Upper lobe of left lung (tissue), 6 donors: ENCODE data around the gene EXTL1. TPM values are rescaled to one million over a fixed set of nuclear protein-coding genes. Genes with fewer than 3 reads are reported as not detected.

Source experiments
- ATAC-seq, 2 donors: fragments of 200-7000 bp; cut with Tn5 transposase; one replicate each; pipeline ENCODE4 v1.9.1; 2022; ENCODE audit warnings: mild to moderate bottlenecking in 2 of 2, moderate library complexity in 2 of 2; ENCODE audit not compliant: low FRiP score in 2 of 2
- DNase-seq, 2 donors: peaks; one replicate each; pipeline ENCODE4 v3.0.0-alpha.2; 2019 to 2020
- H3K27ac ChIP-seq, 4 donors: fragments of 200-600 bp; sonication (generic); one replicate each; pipeline ENCODE4 v1.5.1; 2016 to 2019
- H3K27me3 ChIP-seq, 4 donors: fragments of 200-600 bp; sonication (generic); one replicate each; pipeline ENCODE4 v1.5.1; 2017 to 2019
- H3K36me3 ChIP-seq, 4 donors: fragments of 200-600 bp; sonication (generic); one replicate each; pipeline ENCODE4 v1.5.1; 2016 to 2019
- H3K4me1 ChIP-seq, 4 donors: fragments of 200-600 bp; sonication (generic); one replicate each; pipeline ENCODE4 v1.5.1; 2018 to 2019
- H3K4me3 ChIP-seq, 4 donors: fragments of 200-600 bp; sonication (generic); one replicate each; pipeline ENCODE4 v1.5.1; 2017 to 2019; ENCODE audit warnings: mild to moderate bottlenecking in 2 of 4, moderate library complexity in 1 of 4
- H3K9me3 ChIP-seq, 4 donors: fragments of 200-600 bp; sonication (generic); one replicate each; pipeline ENCODE4 v1.5.1; 2018 to 2019
- EP300 ChIP-seq, 4 donors: sonication (generic); formaldehyde crosslinking; IDR thresholded peaks; one replicate each; pipeline ENCODE4 v1.5.1; 2017; ENCODE audit warnings: antibody characterized with exemption in 4 of 4, control low read depth in 2 of 4
- POLR2A ChIP-seq, 4 donors: fragments of 450-650 bp; IDR thresholded peaks; one replicate each; pipeline ENCODE4 v1.5.1; 2016 to 2017; ENCODE audit warnings: antibody characterized with exemption in 4 of 4, mild to moderate bottlenecking in 2 of 4
- POLR2AphosphoS5 ChIP-seq, 2 donors: sonication (generic); formaldehyde crosslinking; IDR thresholded peaks; one replicate each; pipeline ENCODE4 v1.5.1; 2017; ENCODE audit warnings: antibody characterized with exemption in 2 of 2
- WGBS, 2 donors: methylation state at CpG; one replicate each; pipeline ENCODE4 v1.1.5; 2017 to 2018; 5-methylcytosine and 5-hydroxymethylcytosine counted together
- total RNA-seq, 6 donors: library from RNA; depleted of rRNA in 4 of 6; stranded (reverse); fragments of >200 nt in 4 of 6; gene quantifications; one replicate each; pipeline versions ENCODE4 v1.1.0 to v1.2.1, GENCODE V29; 2016 to 2021
- TF ChIP-seq, protein P1 (sequence below), 6 experiments: fragments of 450-650 bp in 4 of 6; fragments of 200-600 bp in 2 of 6; sonication (generic) in 2 of 6; IDR thresholded peaks; one replicate each; pipeline ENCODE4 v1.5.1; 2016 to 2019; ENCODE audit warnings: antibody characterized with exemption in 6 of 6
- donor health status: DM: no; HTN: no; CAD: no; lungs with moderate emphysema.
- donor health status: DM: no; HTN: yes; CAD: no; lungs with severe emphysema.

EXTL1 gene
- total RNA-seq, 6 donors from 2014 or later = under 0.01 to 0.24 (median 0.20) TPM; not detected in 3

DNA sequence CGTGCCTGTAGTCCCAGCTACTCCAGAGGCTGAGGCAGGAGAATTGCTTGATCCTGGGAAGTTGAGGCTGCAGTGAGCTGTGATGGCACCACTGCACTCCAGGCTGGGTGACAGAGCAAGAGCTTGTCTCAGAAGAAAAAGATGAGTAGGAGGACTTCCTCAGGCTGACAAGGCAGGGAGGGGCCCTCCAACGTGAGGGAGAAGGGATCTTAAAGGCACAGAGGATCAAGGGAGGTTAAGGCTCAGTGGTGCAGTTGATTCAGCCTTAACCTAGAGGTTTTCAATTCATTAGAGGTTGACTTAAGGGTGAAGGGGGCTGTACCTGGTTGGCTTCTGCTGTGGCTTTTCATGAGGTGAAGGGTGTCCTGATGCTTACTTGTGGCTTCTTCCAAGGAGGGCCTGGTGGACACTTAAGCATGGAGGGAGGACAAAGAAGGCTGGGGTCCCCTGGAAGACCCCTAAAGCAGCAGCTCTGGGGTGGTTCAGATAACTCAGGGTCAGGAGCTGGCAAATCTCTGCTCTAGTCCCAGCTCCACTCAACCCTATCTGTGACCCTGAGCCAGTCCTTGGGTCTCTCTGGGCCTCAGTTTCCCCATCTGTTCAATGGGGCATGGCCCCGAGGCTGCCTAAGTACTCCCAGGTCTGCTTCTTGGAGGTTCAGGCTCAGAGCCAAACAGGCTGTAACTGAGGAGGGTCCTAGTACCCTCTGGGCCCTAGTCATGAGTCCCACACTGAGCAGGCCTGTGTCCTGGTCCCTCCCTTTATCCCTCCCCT lies 6.3 kb downstream of the EXTL1 start:
- TF ChIP-seq POLR2AphosphoS5 (IDR thresholded peaks at IDR 0.05) (no peak), EP300 (IDR thresholded peaks at IDR 0.05) (no peak), POLR2A (IDR thresholded peaks at IDR 0.05) (no peak)
- TF ChIP-seq, protein P1, sequence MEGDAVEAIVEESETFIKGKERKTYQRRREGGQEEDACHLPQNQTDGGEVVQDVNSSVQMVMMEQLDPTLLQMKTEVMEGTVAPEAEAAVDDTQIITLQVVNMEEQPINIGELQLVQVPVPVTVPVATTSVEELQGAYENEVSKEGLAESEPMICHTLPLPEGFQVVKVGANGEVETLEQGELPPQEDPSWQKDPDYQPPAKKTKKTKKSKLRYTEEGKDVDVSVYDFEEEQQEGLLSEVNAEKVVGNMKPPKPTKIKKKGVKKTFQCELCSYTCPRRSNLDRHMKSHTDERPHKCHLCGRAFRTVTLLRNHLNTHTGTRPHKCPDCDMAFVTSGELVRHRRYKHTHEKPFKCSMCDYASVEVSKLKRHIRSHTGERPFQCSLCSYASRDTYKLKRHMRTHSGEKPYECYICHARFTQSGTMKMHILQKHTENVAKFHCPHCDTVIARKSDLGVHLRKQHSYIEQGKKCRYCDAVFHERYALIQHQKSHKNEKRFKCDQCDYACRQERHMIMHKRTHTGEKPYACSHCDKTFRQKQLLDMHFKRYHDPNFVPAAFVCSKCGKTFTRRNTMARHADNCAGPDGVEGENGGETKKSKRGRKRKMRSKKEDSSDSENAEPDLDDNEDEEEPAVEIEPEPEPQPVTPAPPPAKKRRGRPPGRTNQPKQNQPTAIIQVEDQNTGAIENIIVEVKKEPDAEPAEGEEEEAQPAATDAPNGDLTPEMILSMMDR (IDR thresholded peaks at IDR 0.05) = no peak
- DNase-seq = no peak
- 33 to 52% methylated on average over 3 of the region's 3 CpGs for WGBS, 2 donors
- Histone ChIP-seq H3K36me3 (no peaks in the 10 kb centered on the region), H3K9me3 (no peaks in the 10 kb centered on the region), H3K27me3 (no peaks in the 10 kb centered on the region), H3K4me1 (no peaks in the 10 kb centered on the region), H3K27ac (no peak overlapping the region), H3K4me3 (no peak overlapping the region)
- peak in 1 of 2 donors; percentile 42 for ATAC-seq

DNA sequence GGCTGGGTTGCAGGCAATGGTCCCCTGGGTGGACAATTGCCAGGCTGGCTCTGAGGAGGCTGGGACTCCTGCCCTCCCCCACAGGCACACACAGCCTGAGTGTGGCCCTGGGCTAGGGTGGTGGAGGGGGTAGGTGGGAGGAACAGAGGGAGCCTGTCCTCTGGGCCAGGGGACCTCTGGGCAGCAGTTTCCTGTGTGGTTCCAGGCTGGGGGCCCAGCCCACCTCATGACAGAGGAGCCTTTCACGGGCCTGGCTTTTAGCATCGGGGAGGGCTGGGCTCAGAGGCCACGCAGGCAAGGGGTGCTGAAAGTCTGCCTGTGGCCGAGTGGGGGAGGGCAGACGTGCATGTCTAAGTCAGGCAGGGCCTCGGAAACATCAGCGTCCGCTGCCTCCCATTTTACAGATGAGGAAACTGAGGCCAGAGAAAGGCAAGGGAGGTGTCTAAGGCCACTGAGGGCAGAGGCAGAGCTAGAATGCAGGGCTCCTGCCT lies 7.0 kb downstream of the EXTL1 start:
- Histone ChIP-seq H3K4me1 (no peaks in the 10 kb centered on the region), H3K36me3 (no peaks in the 10 kb centered on the region), H3K4me3 (no peak overlapping the region), H3K27me3 (no peaks in the 10 kb centered on the region), H3K9me3 (no peaks in the 10 kb centered on the region), H3K27ac (no peak overlapping the region)
- no peak for ATAC-seq
- no peak for TF ChIP-seq EP300 (IDR thresholded peaks at IDR 0.05)
- TF ChIP-seq, protein P1 (IDR thresholded peaks at IDR 0.05) = no peak
- no peak for TF ChIP-seq POLR2A (IDR thresholded peaks at IDR 0.05)
- no peak for TF ChIP-seq POLR2AphosphoS5 (IDR thresholded peaks at IDR 0.05)
- DNase-seq = no peak
- WGBS, 2 donors = 59 to 74% methylated on average over 3 to 8 of the region's 8 CpGs

DNA sequence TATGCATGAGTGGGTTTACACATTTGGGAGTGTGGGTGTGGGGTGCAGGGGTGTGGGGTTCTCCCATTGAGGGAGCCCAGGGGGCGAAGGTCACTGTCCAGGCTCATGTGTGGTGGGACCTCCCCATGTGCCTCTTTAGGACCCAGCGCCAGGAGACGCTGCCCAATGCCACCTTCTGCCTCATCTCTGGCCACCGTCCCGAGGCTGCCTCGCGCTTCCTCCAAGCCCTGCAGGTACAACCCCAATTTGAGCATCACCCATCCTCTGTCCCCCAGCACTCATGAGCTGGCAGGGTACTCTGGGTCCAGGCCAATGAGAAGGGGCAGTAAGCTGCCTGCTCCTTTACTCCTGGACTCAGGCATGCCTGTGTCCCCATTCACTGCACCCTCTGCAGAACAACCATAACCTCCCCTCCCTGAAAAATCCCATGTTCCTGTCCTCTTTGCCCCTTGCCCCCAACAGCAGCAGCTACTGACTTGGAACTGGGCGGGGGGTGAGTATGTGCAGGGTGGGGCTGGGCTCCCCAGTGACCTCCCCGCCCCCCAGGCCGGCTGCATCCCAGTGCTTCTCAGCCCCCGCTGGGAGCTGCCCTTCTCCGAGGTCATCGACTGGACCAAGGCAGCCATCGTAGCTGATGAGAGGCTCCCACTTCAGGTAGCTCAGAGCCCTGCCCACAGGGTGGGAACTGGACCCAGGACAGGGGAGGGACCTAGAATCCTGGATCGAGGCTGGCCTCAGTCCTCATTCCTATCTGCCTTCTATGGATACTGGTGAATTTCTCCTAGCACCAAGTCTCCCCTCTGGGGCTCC lies 7.7 kb downstream of the EXTL1 start:
- no peak for ATAC-seq
- 65 to 76% methylated on average over 7 to 15 of the region's 15 CpGs for WGBS, 2 donors
- no peaks in the 10 kb centered on the region for H3K36me3 ChIP-seq
- no peak overlapping the region for H3K4me3 ChIP-seq
- no peaks in the 10 kb centered on the region for H3K27me3 ChIP-seq
- H3K27ac ChIP-seq = no peak overlapping the region
- no peaks in the 10 kb centered on the region for H3K9me3 ChIP-seq
- TF ChIP-seq, protein P1 (IDR thresholded peaks at IDR 0.05) = no peak
- TF ChIP-seq EP300 (IDR thresholded peaks at IDR 0.05) (no peak), POLR2A (IDR thresholded peaks at IDR 0.05) (no peak), POLR2AphosphoS5 (IDR thresholded peaks at IDR 0.05) (no peak)
- DNase-seq = peak in 1 of 2 donors; percentile 53
- no peaks in the 10 kb centered on the region for H3K4me1 ChIP-seq

DNA sequence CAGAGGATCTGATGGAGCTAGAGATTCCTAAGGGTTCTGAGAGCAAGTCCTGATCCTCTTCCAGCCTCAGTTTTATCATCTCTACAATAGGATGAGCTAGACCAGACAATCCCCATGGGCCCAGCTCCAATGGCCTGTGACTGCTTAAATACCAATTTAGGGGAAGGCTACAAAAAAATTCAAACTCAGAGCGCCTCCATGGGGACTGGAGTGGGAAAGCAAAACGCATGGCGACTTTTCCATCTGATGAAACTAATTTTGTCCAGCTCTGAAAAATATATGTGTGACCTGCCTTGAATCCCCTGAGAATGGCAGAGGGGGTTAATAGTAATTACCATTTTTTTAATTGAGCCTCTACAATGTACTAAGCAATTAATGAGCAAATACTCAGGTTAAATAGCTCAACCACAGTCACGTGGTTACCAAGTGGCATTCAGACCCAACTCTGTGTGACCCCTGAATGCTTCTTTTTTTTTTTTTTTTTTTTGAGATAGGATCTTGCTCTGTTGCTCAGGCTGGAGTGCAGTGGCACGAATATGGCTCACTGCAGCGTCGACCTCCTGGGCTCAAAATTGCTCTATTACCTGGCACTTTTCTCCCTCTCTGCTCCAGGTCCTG lies 8.4 kb downstream of the EXTL1 start:
- TF ChIP-seq POLR2A (IDR thresholded peaks at IDR 0.05) = no peak
- TF ChIP-seq, protein P1 (IDR thresholded peaks at IDR 0.05) = no peak
- TF ChIP-seq POLR2AphosphoS5 (IDR thresholded peaks at IDR 0.05) = no peak
- TF ChIP-seq EP300 (IDR thresholded peaks at IDR 0.05) = no peak
- ATAC-seq (no peak), DNase-seq (no peak)
- Histone ChIP-seq H3K4me1 (peaks cover 3 to 5% (median 4%) of the 10 kb centered on the region in 4 donors), H3K27ac (no peak overlapping the region), H3K36me3 (no peaks in the 10 kb centered on the region), H3K27me3 (peaks cover 0 to 3% (median 0%) of the 10 kb centered on the region in 4 donors), H3K9me3 (no peaks in the 10 kb centered on the region), H3K4me3 (no peak overlapping the region)
- 74 to 79% methylated on average over 7 of the region's 7 CpGs for WGBS, 2 donors
